SU-DHL-6 (cell line): ENCODE measurements around the gene NDUFS6.

ENCODE experiments used
- H2AFZ ChIP-seq: fragments of 200-600 bp; sonication (generic); 2 replicates; pipeline ENCODE4 v1.6.1; 2014; ENCODE audit warnings: low read depth, mild to moderate bottlenecking, moderate library complexity, mixed read lengths, antibody characterized with exemption, low read length; ENCODE audit not compliant: severe bottlenecking
- H3F3A ChIP-seq: fragments of 200-600 bp; shearing (Covaris generic); 2 replicates; pipeline ENCODE4 v1.6.0; 2016; ENCODE audit warnings: antibody characterized with exemption, mild to moderate bottlenecking; ENCODE audit not compliant: insufficient read depth
- H3K27ac ChIP-seq: fragments of 200-600 bp; sonication (generic); 2 replicates; pipeline ENCODE4 v1.5.1; 2016; ENCODE audit warnings: low read depth, mild to moderate bottlenecking, low read length, moderate library complexity, mixed read lengths
- H3K27me3 ChIP-seq: fragments of 200-600 bp; sonication (generic), shearing (Covaris generic); 2 replicates; pipeline ENCODE4 v1.6.0; 2014; ENCODE audit warnings: mild to moderate bottlenecking, low read length
- H3K36me3 ChIP-seq: fragments of 200-600 bp; sonication (generic); 2 replicates; pipeline ENCODE4 v1.6.1; 2014; ENCODE audit warnings: mild to moderate bottlenecking, low read length, mixed read lengths
- H3K4me2 ChIP-seq: fragments of 300-600, 200-600 bp; shearing (Covaris generic), sonication (generic); 2 replicates; pipeline ENCODE4 v1.6.0; 2014; ENCODE audit warnings: low read length, low read depth, mild to moderate bottlenecking; ENCODE audit not compliant: poor library complexity, severe bottlenecking
- H3K4me3 ChIP-seq: fragments of 200-600 bp; sonication (generic); 2 replicates; pipeline ENCODE4 v1.5.1; 2014; ENCODE audit warnings: antibody characterized with exemption, low read length, mild to moderate bottlenecking, mixed read lengths; ENCODE audit not compliant: insufficient read depth, poor library complexity, severe bottlenecking
- H3K79me2 ChIP-seq: fragments of 200-600 bp; sonication (generic); 2 replicates; pipeline ENCODE4 v1.6.1; 2014; ENCODE audit warnings: mild to moderate bottlenecking, low read length, moderate library complexity; ENCODE audit not compliant: insufficient read depth
- H3K9ac ChIP-seq: fragments of 200-600 bp; sonication (generic); 2 replicates; pipeline ENCODE4 v1.7.0; 2014; ENCODE audit warnings: mild to moderate bottlenecking, low read length
- H3K9me2 ChIP-seq: fragments of 200-600 bp; sonication (generic); replicated peaks from 2 replicates; pipeline ENCODE4 v1.6.1; 2014; ENCODE audit warnings: low read length; ENCODE audit not compliant: insufficient read depth
- H3K9me3 ChIP-seq: fragments of 200-600 bp; sonication (generic); 2 replicates; pipeline ENCODE4 v1.6.1; 2014; ENCODE audit warnings: low read length, mixed read lengths; ENCODE audit not compliant: insufficient read depth
- H4K20me1 ChIP-seq: fragments of 200-600 bp; sonication (generic); 2 replicates; pipeline ENCODE4 v1.6.1; 2014; ENCODE audit warnings: low read depth, mild to moderate bottlenecking, antibody characterized with exemption, low read length, moderate library complexity, mixed read lengths
- EZH2phosphoT487 ChIP-seq: fragments of 200-600 bp; sonication (generic), shearing (Covaris generic); conservative IDR thresholded peaks from 2 replicates; pipeline ENCODE4 v1.6.1; 2018; ENCODE audit warnings: mild to moderate bottlenecking, antibody characterized with exemption, low read length, moderate library complexity, mixed read lengths
- TF ChIP-seq, protein P1 (sequence below): fragments of 200-600 bp; sonication (generic); IDR thresholded peaks from one replicate; pipeline ENCODE4 v1.5.1; 2017; ENCODE audit warnings: antibody characterized with exemption, mild to moderate bottlenecking, low read length, moderate library complexity; ENCODE audit not compliant: insufficient read depth, poor library complexity, severe bottlenecking

Gene NDUFS6

DNA sequence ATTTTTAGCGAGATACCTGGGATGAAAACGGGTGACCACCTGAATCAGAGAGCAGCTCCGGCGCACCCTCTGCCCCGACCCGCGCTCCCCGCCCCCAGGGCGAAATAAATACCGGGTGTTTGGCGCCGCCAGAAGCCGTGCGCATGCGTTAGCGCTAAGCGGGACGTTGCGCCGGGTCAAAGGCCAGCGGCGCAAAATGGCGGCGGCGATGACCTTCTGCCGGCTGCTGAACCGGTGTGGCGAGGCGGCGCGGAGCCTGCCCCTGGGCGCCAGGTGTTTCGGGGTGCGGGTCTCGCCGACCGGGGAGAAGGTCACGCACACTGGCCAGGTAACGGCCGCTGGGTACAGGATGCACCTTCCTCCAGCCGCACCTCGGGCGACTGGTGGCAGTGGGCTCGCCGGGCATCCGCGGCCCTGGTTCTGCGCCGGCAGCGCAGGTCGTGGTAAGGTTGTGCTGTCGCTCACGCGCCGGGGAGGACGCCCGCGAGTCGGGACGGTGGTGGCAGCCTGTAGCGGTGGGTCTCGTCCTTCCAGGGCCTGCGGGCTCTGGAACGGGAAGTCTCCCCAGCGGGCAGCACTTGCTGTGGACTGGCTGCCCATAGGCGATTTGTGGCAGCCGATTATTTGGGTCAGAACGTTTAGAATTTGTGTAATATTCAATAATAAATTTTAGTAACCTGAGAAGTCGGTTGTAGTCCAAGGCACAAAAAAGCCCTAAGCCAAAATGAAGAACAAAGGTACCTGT is at the start of gene NDUFS6:
NDUFS6 (plus strand) TSS at position 186 of the 745 bp plus-strand sequence; CDS start at position 197, 11 bp downstream.
- no peaks in the 10 kb centered on the region for H3K27me3 ChIP-seq
- peak within 1 kb of the TSS; percentile 88 for H3K27ac ChIP-seq
- H3K79me2 ChIP-seq: peaks cover 83% of the 10 kb centered on the region
- H3K9me3 ChIP-seq: no peaks in the 10 kb centered on the region
- TF ChIP-seq EZH2phosphoT487: no peak
- TF ChIP-seq, protein P1, sequence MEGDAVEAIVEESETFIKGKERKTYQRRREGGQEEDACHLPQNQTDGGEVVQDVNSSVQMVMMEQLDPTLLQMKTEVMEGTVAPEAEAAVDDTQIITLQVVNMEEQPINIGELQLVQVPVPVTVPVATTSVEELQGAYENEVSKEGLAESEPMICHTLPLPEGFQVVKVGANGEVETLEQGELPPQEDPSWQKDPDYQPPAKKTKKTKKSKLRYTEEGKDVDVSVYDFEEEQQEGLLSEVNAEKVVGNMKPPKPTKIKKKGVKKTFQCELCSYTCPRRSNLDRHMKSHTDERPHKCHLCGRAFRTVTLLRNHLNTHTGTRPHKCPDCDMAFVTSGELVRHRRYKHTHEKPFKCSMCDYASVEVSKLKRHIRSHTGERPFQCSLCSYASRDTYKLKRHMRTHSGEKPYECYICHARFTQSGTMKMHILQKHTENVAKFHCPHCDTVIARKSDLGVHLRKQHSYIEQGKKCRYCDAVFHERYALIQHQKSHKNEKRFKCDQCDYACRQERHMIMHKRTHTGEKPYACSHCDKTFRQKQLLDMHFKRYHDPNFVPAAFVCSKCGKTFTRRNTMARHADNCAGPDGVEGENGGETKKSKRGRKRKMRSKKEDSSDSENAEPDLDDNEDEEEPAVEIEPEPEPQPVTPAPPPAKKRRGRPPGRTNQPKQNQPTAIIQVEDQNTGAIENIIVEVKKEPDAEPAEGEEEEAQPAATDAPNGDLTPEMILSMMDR: no peak
- H3K36me3 ChIP-seq: peaks cover 11% of the 10 kb centered on the region; the same call in 1 of the 2 replicates
- peak within 1 kb of the TSS; percentile 66 for H2AFZ ChIP-seq
- peak within 1 kb of the TSS; percentile 77 for H3K4me2 ChIP-seq
- no peaks in the 10 kb centered on the region for H4K20me1 ChIP-seq
- peaks cover 13% of the 10 kb centered on the region for H3F3A ChIP-seq
- H3K9ac ChIP-seq: peak within 1 kb of the TSS; percentile 98
- H3K4me3 ChIP-seq: peak within 1 kb of the TSS; percentile 89
- no peaks in the 10 kb centered on the region for H3K9me2 ChIP-seq

DNA sequence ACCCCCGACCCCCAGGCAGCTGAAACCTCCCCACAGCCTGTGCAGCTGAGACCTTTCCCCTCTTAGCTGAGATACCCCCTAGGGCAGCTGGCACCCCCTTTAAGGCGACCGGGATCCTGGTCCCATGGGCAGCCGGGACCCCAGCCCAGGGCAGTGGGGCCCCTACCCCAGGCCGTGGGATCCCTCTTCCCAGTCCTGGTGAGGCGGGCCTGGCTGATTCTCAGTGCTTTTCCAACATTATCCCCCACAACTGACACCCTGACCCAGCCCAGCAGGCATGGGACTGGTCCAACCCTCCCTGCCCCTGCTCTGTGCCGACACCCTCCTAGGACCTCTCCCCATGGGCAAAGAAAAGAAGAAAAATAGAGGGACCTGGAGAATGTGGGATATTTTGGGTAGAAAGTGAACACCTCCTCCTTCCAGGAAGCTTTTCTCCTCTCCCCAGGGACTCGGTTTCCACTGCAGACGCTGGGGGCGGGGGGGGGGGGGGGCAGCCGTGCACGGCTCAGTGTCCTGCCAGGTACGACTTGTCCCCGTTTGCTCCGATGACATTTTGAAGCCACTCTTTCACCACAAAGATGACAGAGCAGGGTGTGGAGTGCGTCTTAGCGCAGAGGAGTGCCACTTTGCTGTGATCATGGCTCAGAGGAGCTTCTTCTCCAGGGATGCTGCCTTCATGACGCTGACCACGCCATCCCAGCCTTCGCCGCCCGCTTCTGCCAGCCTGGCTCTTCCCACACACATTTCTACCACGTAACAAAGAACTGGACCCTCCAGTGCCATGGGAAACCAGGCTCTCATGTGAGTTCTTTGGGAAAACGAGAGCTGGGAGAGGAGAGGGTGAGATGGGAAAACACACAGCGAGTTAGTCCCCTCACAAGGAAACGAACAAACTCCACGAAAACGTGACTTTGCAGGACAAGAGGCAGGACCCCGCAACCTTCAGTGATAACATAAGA is 49.1 kb upstream of the NDUFS6 start:
- Histone ChIP-seq H3K27me3 (no peaks in the 10 kb centered on the region), H3K36me3 (no peaks in the 10 kb centered on the region), H3F3A (no peaks in the 10 kb centered on the region), H3K4me3 (no peak overlapping the region), H3K27ac (no peak overlapping the region), H3K9ac (no peak overlapping the region), H3K79me2 (no peaks in the 10 kb centered on the region), H4K20me1 (no peaks in the 10 kb centered on the region), H3K9me2 (no peaks in the 10 kb centered on the region), H3K4me2 (no peak overlapping the region), H2AFZ (no peak overlapping the region), H3K9me3 (no peaks in the 10 kb centered on the region)
- TF ChIP-seq, protein P1: no peak
- no peak for TF ChIP-seq EZH2phosphoT487

DNA sequence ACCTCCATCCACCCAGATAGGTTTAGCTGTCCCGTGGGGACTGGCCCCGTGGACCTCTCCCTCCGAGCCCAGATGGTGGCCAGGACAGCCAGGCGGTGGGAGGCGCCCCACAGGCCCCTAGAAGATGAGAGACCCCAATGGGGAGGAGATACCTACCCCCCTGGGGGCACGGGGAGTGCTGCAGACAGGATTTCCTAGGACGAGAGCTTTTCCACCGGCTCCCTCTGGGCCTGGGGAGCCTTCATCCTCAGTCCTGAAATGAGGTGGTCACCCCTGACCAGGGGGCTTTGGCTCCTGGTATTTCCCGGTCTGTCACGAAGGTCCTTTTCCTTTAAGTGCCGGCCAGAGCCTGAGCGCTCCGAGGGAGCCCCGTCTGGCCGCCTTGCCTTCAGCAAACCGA is 48.3 kb upstream of the NDUFS6 start:
- H3K36me3 ChIP-seq: no peaks in the 10 kb centered on the region
- H3K4me2 ChIP-seq: no peak overlapping the region
- no peaks in the 10 kb centered on the region for H3K9me2 ChIP-seq
- H3F3A ChIP-seq: no peaks in the 10 kb centered on the region
- no peaks in the 10 kb centered on the region for H4K20me1 ChIP-seq
- no peak overlapping the region for H3K27ac ChIP-seq
- H3K4me3 ChIP-seq: no peak overlapping the region
- H3K79me2 ChIP-seq: no peaks in the 10 kb centered on the region
- no peaks in the 10 kb centered on the region for H3K27me3 ChIP-seq
- H3K9ac ChIP-seq: no peak overlapping the region
- no peaks in the 10 kb centered on the region for H3K9me3 ChIP-seq
- no peak overlapping the region for H2AFZ ChIP-seq
- TF ChIP-seq, protein P1: no peak
- no peak for TF ChIP-seq EZH2phosphoT487
